Mesendoderm (in vitro differentiated cells): ENCODE data around the gene TCHP.
A peak's percentile ranks its signal among the peaks of the same experiment; 100 is the strongest.
"Not testable (repeated sequence)": the region's sequence is repeated elsewhere in the genome, so short reads cannot be mapped to it uniquely, and the experiment has no call there.

Source experiments
- DNase-seq: peaks from one replicate; pipeline ENCODE4 v3.0.0; 2013
- H2AK5ac ChIP-seq: 2 replicates; pipeline ENCODE4 v1.6.1; 2013; ENCODE audit warnings: low read length, inconsistent platforms
- H2BK120ac ChIP-seq: 2 replicates; pipeline ENCODE4 v1.6.1; 2013; ENCODE audit warnings: low read depth, mild to moderate bottlenecking, low read length, moderate library complexity, mixed read lengths
- H2BK15ac ChIP-seq: replicated peaks from 2 replicates; pipeline ENCODE4 v1.6.1; 2013; ENCODE audit warnings: low read depth, mild to moderate bottlenecking, moderate library complexity
- H2BK5ac ChIP-seq: 2 replicates; pipeline ENCODE4 v1.6.1; 2013; ENCODE audit warnings: low read length, inconsistent platforms
- H3K18ac ChIP-seq: 2 replicates; pipeline ENCODE4 v1.6.1; 2013; ENCODE audit warnings: mild to moderate bottlenecking, low read length, mixed read lengths
- H3K23ac ChIP-seq: one replicate; pipeline ENCODE4 v1.6.1; 2013; ENCODE audit warnings: low read length
- H3K27ac ChIP-seq: 2 replicates; pipeline ENCODE4 v1.5.1; 2013; ENCODE audit warnings: low read depth, mild to moderate bottlenecking, inconsistent platforms, low read length, moderate library complexity
- H3K27me3 ChIP-seq: 2 replicates; pipeline ENCODE4 v1.6.1; 2013; ENCODE audit warnings: low read length, control low read depth, mild to moderate bottlenecking, inconsistent platforms; ENCODE audit not compliant: insufficient read depth, poor library complexity
- H3K36me3 ChIP-seq: 2 replicates; pipeline ENCODE4 v1.6.1; 2013; ENCODE audit warnings: low read length, inconsistent platforms; ENCODE audit not compliant: control insufficient read depth, insufficient read depth
- H3K4ac ChIP-seq: one replicate; pipeline ENCODE4 v1.6.1; 2013; ENCODE audit warnings: low read depth, mild to moderate bottlenecking, low read length, moderate library complexity
- H3K4me1 ChIP-seq: 2 replicates; pipeline ENCODE4 v1.6.1; 2013; ENCODE audit warnings: low read depth, low read length, inconsistent platforms; ENCODE audit not compliant: control insufficient read depth
- H3K4me2 ChIP-seq: 2 replicates; pipeline ENCODE4 v1.6.1; 2013; ENCODE audit warnings: low read length
- H3K4me3 ChIP-seq: 2 replicates; pipeline ENCODE4 v1.5.1; 2013; ENCODE audit warnings: mild to moderate bottlenecking, low read length
- H3K56ac ChIP-seq: one replicate; pipeline ENCODE4 v1.6.1; 2013; ENCODE audit warnings: low read length
- H3K79me1 ChIP-seq: 2 replicates; pipeline ENCODE4 v1.6.1; 2013; ENCODE audit warnings: low read length, inconsistent platforms
- H3K79me2 ChIP-seq: 2 replicates; pipeline ENCODE4 v1.6.1; 2013; ENCODE audit warnings: mild to moderate bottlenecking, low read length; ENCODE audit not compliant: control insufficient read depth, insufficient read depth
- H3K9ac ChIP-seq: 2 replicates; pipeline ENCODE4 v1.6.1; 2013; ENCODE audit warnings: low read length, inconsistent platforms
- H4K5ac ChIP-seq: one replicate; pipeline ENCODE4 v1.6.1; 2013; ENCODE audit warnings: low read length
- H4K8ac ChIP-seq: one replicate; pipeline ENCODE4 v1.6.1; 2013; ENCODE audit warnings: low read depth, mild to moderate bottlenecking, control low read depth, low read length, moderate library complexity
- WGBS: extraction: QIAGEN DNeasy Blood & Tissue Kit; methylation state at CpG from one replicate; pipeline ENCODE4 v1.1.7; 2013; ENCODE audit warnings: low lambda C conversion rate, missing lambda C conversion rate; ENCODE audit not compliant: insufficient coverage; ENCODE audit errors: extremely low coverage; 5-methylcytosine and 5-hydroxymethylcytosine counted together

Gene TCHP

DNA sequence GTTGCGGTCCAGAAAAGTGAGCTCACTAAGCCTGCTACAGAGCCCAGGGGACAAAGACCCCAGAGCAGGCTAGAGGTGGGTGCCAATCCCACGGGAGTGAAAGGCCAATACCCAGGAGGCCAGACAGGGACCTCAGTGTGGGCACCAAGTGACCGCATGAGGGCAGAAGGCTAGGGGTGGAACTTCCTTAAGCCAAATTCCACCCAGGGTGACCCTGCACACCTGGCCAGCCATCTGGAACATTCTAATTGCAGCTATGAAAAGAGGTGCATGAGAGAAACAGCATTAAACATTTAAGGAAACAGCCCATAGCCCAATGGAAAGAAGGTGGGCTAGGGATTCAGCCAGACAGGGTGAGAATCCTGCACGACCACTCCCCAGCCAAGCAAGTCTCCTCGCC is 39.1 kb upstream of the TCHP start:
- Histone ChIP-seq H4K8ac (no peak overlapping the region), H2BK5ac (no peak overlapping the region), H3K4ac (no peak overlapping the region), H3K79me1 (peaks cover 2% of the 10 kb centered on the region), H2BK15ac (no peak overlapping the region), H3K18ac (no peak overlapping the region), H3K23ac (no peak overlapping the region), H3K36me3 (peaks cover 4% of the 10 kb centered on the region), H3K4me3 (no peak overlapping the region), H4K5ac (no peak overlapping the region), H2AK5ac (no peak overlapping the region), H3K27ac (no peak overlapping the region), H3K4me1 (peaks cover 5% of the 10 kb centered on the region), H3K79me2 (no peaks in the 10 kb centered on the region), H3K9ac (no peak overlapping the region), H3K56ac (no peak overlapping the region), H2BK120ac (no peak overlapping the region), H3K27me3 (no peaks in the 10 kb centered on the region), H3K4me2 (no peak overlapping the region)
- DNase-seq, result no peak
- WGBS, result no CpG with 5 or more reads among the region's 5 CpGs

DNA sequence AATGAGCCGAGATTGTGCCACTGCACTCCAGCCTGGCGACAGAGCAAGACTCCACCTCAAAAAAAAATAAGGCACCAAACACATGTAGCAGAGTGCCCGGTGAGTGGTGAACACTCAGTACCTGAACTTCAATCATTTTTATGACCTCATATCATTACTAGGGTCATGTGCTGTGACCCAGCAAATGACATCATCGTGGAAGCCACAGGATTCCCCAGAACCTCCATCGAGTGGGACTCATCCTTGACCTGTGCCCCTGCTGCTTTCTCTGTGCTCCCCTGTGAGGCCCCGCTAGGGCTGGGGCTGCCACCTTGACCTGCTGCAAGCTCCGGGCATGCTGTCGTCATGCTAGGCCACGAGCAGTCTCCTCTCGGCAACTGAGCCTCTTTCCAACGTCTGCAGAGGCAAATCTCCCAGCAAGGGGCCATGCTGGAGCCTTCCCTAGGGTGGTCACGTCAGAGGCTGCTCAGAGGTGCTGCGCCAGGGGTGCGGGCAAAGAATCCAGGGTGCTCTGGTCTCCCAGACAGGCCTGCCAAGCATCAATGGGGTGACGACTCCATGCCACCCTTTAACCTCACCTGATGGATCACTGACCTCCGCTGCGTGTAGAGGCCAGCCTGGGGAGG is 38.3 kb upstream of the TCHP start:
- Histone ChIP-seq H3K79me1 (peaks cover 4% of the 10 kb centered on the region), H3K79me2 (no peaks in the 10 kb centered on the region), H3K4me2 (no peak overlapping the region), H4K8ac (no peak overlapping the region), H3K9ac (no peak overlapping the region), H3K4ac (no peak overlapping the region), H3K56ac (no peak overlapping the region), H2BK5ac (no peak overlapping the region), H2BK120ac (no peak overlapping the region), H3K27me3 (no peaks in the 10 kb centered on the region), H3K23ac (no peak overlapping the region), H3K4me1 (peaks cover 5% of the 10 kb centered on the region), H4K5ac (no peak overlapping the region), H3K4me3 (no peak overlapping the region), H2AK5ac (no peak overlapping the region), H2BK15ac (no peak overlapping the region), H3K36me3 (peaks cover 4% of the 10 kb centered on the region), H3K27ac (no peak overlapping the region), H3K18ac (no peak overlapping the region)
- no CpG with 5 or more reads among the region's 17 CpGs for WGBS
- DNase-seq, result no peak

DNA sequence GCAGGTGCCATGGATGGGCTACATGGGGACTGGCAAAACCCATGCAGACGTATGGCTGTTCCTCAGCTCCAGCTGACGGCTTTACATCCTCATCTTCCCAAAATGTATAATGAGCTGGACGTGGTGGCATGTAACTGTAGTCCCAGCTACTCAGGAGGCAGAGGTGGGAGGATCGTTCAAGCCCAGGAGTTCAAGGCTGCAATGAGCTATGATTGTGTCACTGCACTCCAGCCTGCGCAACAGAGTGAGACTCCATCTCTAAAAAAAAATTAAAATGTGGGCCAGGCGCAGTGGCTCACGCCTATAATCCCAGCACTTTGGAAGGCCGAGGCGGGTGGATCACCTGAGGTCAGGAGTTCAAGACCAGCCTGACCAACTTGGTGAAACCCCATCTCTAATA is 37.6 kb upstream of the TCHP start:
- H3K4me3 ChIP-seq, H3K79me1 ChIP-seq, H4K5ac ChIP-seq, H2AK5ac ChIP-seq, H3K27me3 ChIP-seq, H3K36me3 ChIP-seq, H3K4ac ChIP-seq, H3K79me2 ChIP-seq, H4K8ac ChIP-seq, H2BK15ac ChIP-seq, H2BK5ac ChIP-seq, H3K23ac ChIP-seq, H3K56ac ChIP-seq, H3K4me1 ChIP-seq, H3K4me2 ChIP-seq, H3K18ac ChIP-seq, H3K27ac ChIP-seq, DNase-seq, H2BK120ac ChIP-seq, H3K9ac ChIP-seq: not testable (repeated sequence)
- no CpG with 5 or more reads among the region's 9 CpGs for WGBS

DNA sequence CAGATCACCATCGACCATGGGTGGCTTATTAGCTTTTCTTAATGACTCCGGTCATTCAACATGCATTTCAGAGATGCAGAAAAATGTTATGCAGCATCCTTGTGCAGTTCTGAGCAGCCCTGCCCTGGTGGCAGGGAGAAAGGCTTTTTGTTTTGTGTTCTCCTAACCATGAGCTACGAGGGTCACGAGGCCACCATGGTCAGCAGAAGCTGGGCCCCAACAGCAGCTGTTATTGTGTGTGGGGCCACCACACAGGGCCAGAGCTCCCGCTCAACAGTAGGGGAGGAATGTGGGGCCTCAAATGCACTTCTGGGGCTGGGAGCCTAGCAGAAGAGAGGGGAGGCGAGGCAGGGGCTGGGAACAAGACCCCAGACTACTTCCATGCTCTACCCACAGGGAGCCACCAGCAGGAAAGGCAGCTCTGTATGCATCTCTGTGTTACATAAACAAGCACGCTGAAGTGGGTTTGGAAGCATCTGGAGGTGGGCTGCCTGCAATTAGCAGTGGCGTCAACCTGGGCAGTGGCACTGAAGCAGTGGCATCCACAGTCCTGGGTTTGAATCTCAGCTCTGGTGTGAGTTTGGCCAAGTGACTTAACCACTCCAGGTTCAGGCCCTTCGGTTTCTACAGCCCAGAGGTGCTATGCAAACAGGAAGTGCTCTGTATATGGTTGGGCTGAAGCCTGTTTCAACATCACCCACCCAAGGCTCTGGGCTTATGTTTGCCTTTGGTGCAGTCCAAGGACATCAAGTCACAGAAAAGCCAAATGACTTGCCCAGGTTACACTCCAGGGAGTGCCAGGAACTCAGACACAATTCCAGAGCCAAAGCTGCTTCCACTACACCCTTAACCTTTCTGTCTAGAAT is 36.0 kb upstream of the TCHP start:
- Histone ChIP-seq H3K9ac (no peak overlapping the region), H2BK120ac (no peak overlapping the region), H3K79me1 (peaks cover 4% of the 10 kb centered on the region), H3K4me3 (no peak overlapping the region), H2AK5ac (no peak overlapping the region), H3K23ac (no peak overlapping the region), H3K27me3 (no peaks in the 10 kb centered on the region), H3K4me1 (peaks cover 5% of the 10 kb centered on the region), H3K56ac (peak overlapping the region; percentile 2), H3K79me2 (no peaks in the 10 kb centered on the region), H3K18ac (no peak overlapping the region), H3K4ac (no peak overlapping the region), H3K27ac (no peak overlapping the region), H3K36me3 (no peaks in the 10 kb centered on the region), H2BK15ac (no peak overlapping the region), H3K4me2 (no peak overlapping the region), H2BK5ac (no peak overlapping the region), H4K5ac (no peak overlapping the region), H4K8ac (no peak overlapping the region)
- DNase-seq, result peak; percentile 55
- no CpG with 5 or more reads among the region's 9 CpGs for WGBS

DNA sequence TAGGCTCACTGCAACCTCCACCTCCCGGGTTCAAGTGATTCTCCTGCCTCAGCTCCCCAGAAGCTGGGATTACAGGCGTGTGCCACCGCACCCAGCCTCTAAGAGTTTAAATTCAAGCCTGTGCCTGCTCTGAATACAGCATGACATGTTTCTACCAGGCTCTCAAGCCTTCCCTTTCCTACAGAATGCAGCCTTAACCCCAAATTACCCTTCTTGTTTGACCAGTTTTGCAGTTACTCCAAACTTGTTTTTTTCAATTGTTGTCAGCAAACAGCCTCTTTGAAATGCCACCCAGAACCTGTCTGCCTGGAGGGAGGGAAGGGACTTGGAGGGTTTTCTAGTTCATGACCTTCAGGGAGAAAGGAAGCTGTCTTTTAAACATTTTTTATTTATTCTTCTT is 35.2 kb upstream of the TCHP start:
- peak; percentile 61 for DNase-seq
- Histone ChIP-seq H3K4me1 (peaks cover 5% of the 10 kb centered on the region), H3K56ac (no peak overlapping the region), H3K18ac (no peak overlapping the region), H3K4me2 (no peak overlapping the region), H4K8ac (no peak overlapping the region), H3K79me2 (no peaks in the 10 kb centered on the region), H3K27ac (no peak overlapping the region), H3K4ac (no peak overlapping the region), H3K9ac (no peak overlapping the region), H3K36me3 (no peaks in the 10 kb centered on the region), H3K23ac (no peak overlapping the region), H3K4me3 (no peak overlapping the region), H4K5ac (no peak overlapping the region), H2BK5ac (no peak overlapping the region), H3K27me3 (no peaks in the 10 kb centered on the region), H2AK5ac (no peak overlapping the region), H2BK15ac (no peak overlapping the region), H2BK120ac (no peak overlapping the region), H3K79me1 (peaks cover 4% of the 10 kb centered on the region)
- no CpG with 5 or more reads among the region's 3 CpGs for WGBS
